Measurements from ENCODE around the gene ARID5B.

ARID5B gene

GRCh38 chr10:62047228-62047892 lies 145.9 kb downstream of the ARID5B start:
- FAIRE-seq = no peak
- TF ChIP-seq CTCF (IDR thresholded peaks at IDR 0.05; ENCODE audit: insufficient read depth, missing control alignments) = no peak
- no peak for DNase-seq (ENCODE audit: insufficient read length, low spot score)

GRCh38 chr10:62047960-62048383 lies 146.5 kb downstream of the ARID5B start:
- no peak for TF ChIP-seq CTCF (IDR thresholded peaks at IDR 0.05; ENCODE audit: insufficient read depth, missing control alignments)
- DNase-seq (ENCODE audit: insufficient read length, low spot score) (no peak), FAIRE-seq (no peak)

GRCh38 chr10:62048470-62048869 lies 147.0 kb downstream of the ARID5B start:
- TF ChIP-seq CTCF (IDR thresholded peaks at IDR 0.05; ENCODE audit: insufficient read depth, missing control alignments) = no peak
- no peak for DNase-seq (ENCODE audit: insufficient read length, low spot score)
- FAIRE-seq = no peak

GRCh38 chr10:62048919-62049623 lies 147.6 kb downstream of the ARID5B start:
- no peak for DNase-seq (ENCODE audit: insufficient read length, low spot score)
- no peak for TF ChIP-seq CTCF (IDR thresholded peaks at IDR 0.05; ENCODE audit: insufficient read depth, missing control alignments)
- FAIRE-seq = no peak

- no peak for DNase-seq (ENCODE audit: insufficient read length, low spot score)
- TF ChIP-seq CTCF (IDR thresholded peaks at IDR 0.05; ENCODE audit: insufficient read depth, missing control alignments) = no peak
- FAIRE-seq = no peak
Measured at GRCh38 chr10:62049624-62050345, 148.3 kb downstream of the ARID5B start.

- TF ChIP-seq CTCF (IDR thresholded peaks at IDR 0.05; ENCODE audit: insufficient read depth, missing control alignments) = no peak
- FAIRE-seq (no peak), DNase-seq (ENCODE audit: insufficient read length, low spot score) (no peak)
Measured at GRCh38 chr10:62050346-62050892, 148.9 kb downstream of the ARID5B start.

Measured in D721Med (cell line).